BE2C (cell line): Measurements from ENCODE around the gene EYA2.
"Not testable (repeated sequence)": the region's sequence is repeated elsewhere in the genome, so short reads cannot be mapped to it uniquely, and the experiment has no call there.

Experiments
- DNase-seq: peaks from one replicate; pipeline ENCODE4 v3.0.0-alpha.2; 2020
- H3K27me3 ChIP-seq: fragments of 250-450 bp; sonication (Bioruptor Pico); 2 replicates; pipeline ENCODE4 v1.5.1; 2020; ENCODE audit warnings: mild to moderate bottlenecking
- H3K36me3 ChIP-seq: fragments of 250-450 bp; sonication (Bioruptor Pico); 2 replicates; pipeline ENCODE4 v1.5.1; 2020; ENCODE audit warnings: mild to moderate bottlenecking
- H3K4me1 ChIP-seq: fragments of 250-450 bp; sonication (Bioruptor Pico); 2 replicates; pipeline ENCODE4 v1.5.1; 2020
- H3K4me3 ChIP-seq: 2 replicates; pipeline ENCODE4 v1.5.1; 2011; ENCODE audit warnings: low read depth, low read length
- H3K9me3 ChIP-seq: fragments of 250-450 bp; sonication (Bioruptor Pico); 2 replicates; pipeline ENCODE4 v1.5.1; 2020
- CTCF ChIP-seq: IDR thresholded peaks from 2 replicates; pipeline ENCODE4 v1.5.1; 2012; ENCODE audit warnings: mild to moderate bottlenecking, low read depth, low read length

EYA2 gene

GRCh38 chr20:47165376-47165865, 270.8 kb downstream of the EYA2 start:
- peaks cover 3% of the 10 kb centered on the region; the same call in 1 of the 2 replicates for H3K9me3 ChIP-seq
- no peaks in the 10 kb centered on the region for H3K4me1 ChIP-seq
- TF ChIP-seq CTCF, result no peak
- H3K4me3 ChIP-seq, result no peak overlapping the region
- no peaks in the 10 kb centered on the region for H3K27me3 ChIP-seq
- no peaks in the 10 kb centered on the region for H3K36me3 ChIP-seq
- DNase-seq, result no peak

GRCh38 chr20:47167846-47168245, 273.2 kb downstream of the EYA2 start:
- Histone ChIP-seq H3K4me1 (no peaks in the 10 kb centered on the region), H3K4me3 (no peak overlapping the region), H3K27me3 (peaks cover 6% of the 10 kb centered on the region; the same call in 1 of the 2 replicates), H3K36me3 (no peaks in the 10 kb centered on the region), H3K9me3 (peaks cover 3% of the 10 kb centered on the region; the same call in 1 of the 2 replicates)
- no peak for TF ChIP-seq CTCF
- no peak for DNase-seq

- Histone ChIP-seq H3K4me1 (no peaks in the 10 kb centered on the region), H3K9me3 (no peaks in the 10 kb centered on the region), H3K4me3 (no peak overlapping the region), H3K36me3 (no peaks in the 10 kb centered on the region), H3K27me3 (peaks cover 13% of the 10 kb centered on the region; the same call in 1 of the 2 replicates)
- no peak for TF ChIP-seq CTCF
- DNase-seq, result no peak
Measured at GRCh38 chr20:47172579-47172978, 277.9 kb downstream of the EYA2 start.

GRCh38 chr20:47173596-47174216, 279.1 kb downstream of the EYA2 start:
- no peaks in the 10 kb centered on the region for H3K9me3 ChIP-seq
- DNase-seq, result no peak
- no peaks in the 10 kb centered on the region for H3K4me1 ChIP-seq
- H3K4me3 ChIP-seq, result no peak overlapping the region
- H3K27me3 ChIP-seq, result peaks cover 13% of the 10 kb centered on the region; the same call in 1 of the 2 replicates
- no peak for TF ChIP-seq CTCF
- H3K36me3 ChIP-seq, result no peaks in the 10 kb centered on the region

- no peak for DNase-seq
- no peak for TF ChIP-seq CTCF
- no peaks in the 10 kb centered on the region for H3K9me3 ChIP-seq
- no peaks in the 10 kb centered on the region for H3K36me3 ChIP-seq
- H3K4me1 ChIP-seq, result no peaks in the 10 kb centered on the region
- H3K4me3 ChIP-seq, result no peak overlapping the region
- H3K27me3 ChIP-seq, result peaks cover 13% of the 10 kb centered on the region; the same call in 1 of the 2 replicates
Measured at GRCh38 chr20:47174456-47175243, 280.0 kb downstream of the EYA2 start.

- no peak for DNase-seq
- Histone ChIP-seq H3K27me3 (peaks cover 13% of the 10 kb centered on the region; the same call in 1 of the 2 replicates), H3K4me1 (no peaks in the 10 kb centered on the region), H3K36me3 (no peaks in the 10 kb centered on the region), H3K4me3 (no peak overlapping the region), H3K9me3 (no peaks in the 10 kb centered on the region)
- no peak for TF ChIP-seq CTCF
Measured at GRCh38 chr20:47175493-47175892, 280.9 kb downstream of the EYA2 start.

GRCh38 chr20:47176217-47176616, 281.6 kb downstream of the EYA2 start:
- H3K36me3 ChIP-seq, H3K4me1 ChIP-seq, H3K27me3 ChIP-seq, H3K9me3 ChIP-seq, DNase-seq, H3K4me3 ChIP-seq: not testable (repeated sequence)
